Adrenal gland (tissue), 5 donors: ENCODE data around the gene NRXN3.

ENCODE experiments used
- CTCF ChIP-seq, 6 experiments: fragments of 450-650 bp in 4 of 6; fragments of 200-600 bp in 2 of 6; sonication (generic) in 1 of 6; IDR thresholded peaks; 1 replicate in 5 of 6; 2 replicates in 1 of 6; pipeline versions ENCODE4 v1.5.1 to v1.8.0; 2016 to 2021; ENCODE audit warnings: antibody characterized with exemption in 6 of 6, mild to moderate bottlenecking in 2 of 6, moderate library complexity in 1 of 6
- POLR2A ChIP-seq, 2 donors: fragments of 450-650 bp; IDR thresholded peaks; one replicate each; pipeline ENCODE4 v1.6.1; 2017; ENCODE audit warnings: antibody characterized with exemption in 2 of 2, mild to moderate bottlenecking in 2 of 2, moderate library complexity in 1 of 2
- donor health status: DM: no; HTN: no; CAD: no.

GRCh38 chr14:78319887-78320635, 149.9 kb downstream of the NRXN3 start:
- TF ChIP-seq POLR2A (IDR thresholded peaks at IDR 0.05) (no peak), CTCF (IDR thresholded peaks at IDR 0.05) (no peak)
